GM12864 (cell line): ENCODE results near the gene TBRG4.

Experiments
- DNase-seq: peaks from one replicate; pipeline ENCODE4 v3.0.0-alpha.2; 2011; ENCODE audit warnings: low read depth
- H3K4me3 ChIP-seq: 2 replicates; pipeline ENCODE4 v1.5.1; 2011; ENCODE audit warnings: mild to moderate bottlenecking, low read depth, low read length, control low read depth
- TF ChIP-seq, protein P1 (sequence below): IDR thresholded peaks from 2 replicates; pipeline ENCODE4 v1.5.1; 2011; ENCODE audit warnings: low read depth, mild to moderate bottlenecking, moderate library complexity, low read length, control low read depth, inconsistent platforms; ENCODE audit errors: missing control alignments

Gene TBRG4

GRCh38 chr7:45145881-45146280 is 34.4 kb upstream of the TBRG4 start:
- no peak for DNase-seq
- TF ChIP-seq, protein P1, sequence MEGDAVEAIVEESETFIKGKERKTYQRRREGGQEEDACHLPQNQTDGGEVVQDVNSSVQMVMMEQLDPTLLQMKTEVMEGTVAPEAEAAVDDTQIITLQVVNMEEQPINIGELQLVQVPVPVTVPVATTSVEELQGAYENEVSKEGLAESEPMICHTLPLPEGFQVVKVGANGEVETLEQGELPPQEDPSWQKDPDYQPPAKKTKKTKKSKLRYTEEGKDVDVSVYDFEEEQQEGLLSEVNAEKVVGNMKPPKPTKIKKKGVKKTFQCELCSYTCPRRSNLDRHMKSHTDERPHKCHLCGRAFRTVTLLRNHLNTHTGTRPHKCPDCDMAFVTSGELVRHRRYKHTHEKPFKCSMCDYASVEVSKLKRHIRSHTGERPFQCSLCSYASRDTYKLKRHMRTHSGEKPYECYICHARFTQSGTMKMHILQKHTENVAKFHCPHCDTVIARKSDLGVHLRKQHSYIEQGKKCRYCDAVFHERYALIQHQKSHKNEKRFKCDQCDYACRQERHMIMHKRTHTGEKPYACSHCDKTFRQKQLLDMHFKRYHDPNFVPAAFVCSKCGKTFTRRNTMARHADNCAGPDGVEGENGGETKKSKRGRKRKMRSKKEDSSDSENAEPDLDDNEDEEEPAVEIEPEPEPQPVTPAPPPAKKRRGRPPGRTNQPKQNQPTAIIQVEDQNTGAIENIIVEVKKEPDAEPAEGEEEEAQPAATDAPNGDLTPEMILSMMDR = no peak
- no peak overlapping the region for H3K4me3 ChIP-seq

GRCh38 chr7:45143616-45144015 is 32.1 kb upstream of the TBRG4 start:
- no peak overlapping the region for H3K4me3 ChIP-seq
- TF ChIP-seq, protein P1 = no peak
- DNase-seq = no peak

DNA sequence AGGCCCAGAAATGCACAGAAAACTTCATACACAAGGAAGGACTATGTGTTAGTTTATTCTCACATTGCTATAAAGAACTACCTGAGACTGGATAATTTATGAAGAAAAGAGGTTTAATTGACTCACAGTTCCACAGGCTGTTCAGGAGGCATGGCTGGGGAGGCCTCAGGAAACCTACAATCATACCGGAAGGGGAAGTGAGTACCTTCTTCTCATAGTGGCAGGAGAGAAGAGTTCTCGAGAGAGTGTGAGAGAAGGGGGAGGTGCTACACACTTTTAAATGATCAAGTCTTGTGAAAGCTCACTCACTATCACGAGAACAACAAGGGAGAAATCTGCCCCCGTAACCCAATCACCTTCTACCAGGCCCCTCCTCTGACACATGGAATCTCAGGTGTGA is 29.3 kb upstream of the TBRG4 start:
- H3K4me3 ChIP-seq = peak overlapping the region; percentile 22
- peak; percentile 33 for DNase-seq
- TF ChIP-seq, protein P1 = no peak

DNA sequence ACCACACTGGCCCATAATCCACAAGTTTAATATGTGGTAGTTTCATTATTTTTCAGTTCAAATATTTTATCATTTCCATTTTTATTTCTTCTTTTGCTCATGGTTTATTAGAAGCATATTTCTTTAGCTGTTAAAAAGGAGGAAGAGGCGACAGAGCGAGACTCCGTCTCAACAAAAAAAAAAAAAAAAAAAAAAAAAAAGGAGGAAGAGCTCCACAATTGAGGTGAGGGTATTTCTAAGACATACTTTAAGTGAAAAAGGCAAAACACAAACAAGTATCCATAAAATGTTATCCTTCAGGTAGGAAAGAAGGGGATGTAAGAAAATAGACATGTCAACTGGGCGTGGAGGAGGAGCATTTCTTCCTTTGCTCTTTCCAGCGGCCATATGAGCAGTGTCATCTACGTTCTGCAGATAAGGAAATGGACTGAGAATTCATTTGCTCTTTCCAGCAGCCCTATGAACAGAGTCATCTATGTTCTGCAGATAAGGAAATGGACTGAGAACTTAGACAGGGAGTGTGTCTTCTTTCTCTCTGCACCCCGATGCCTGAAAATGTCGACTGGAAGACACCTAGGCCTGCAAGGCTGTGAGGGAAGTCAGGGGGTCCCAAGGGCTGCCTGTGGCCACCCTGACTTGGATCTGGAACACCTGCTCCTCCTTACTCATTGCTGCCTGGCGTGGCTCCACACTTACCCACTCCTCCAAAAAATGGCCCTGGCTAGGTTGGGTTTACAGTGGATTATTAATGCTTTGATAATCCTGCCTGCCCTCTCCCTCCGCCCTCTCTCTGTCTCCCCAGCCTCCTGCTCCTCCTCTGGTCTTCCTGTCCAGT is 27.2 kb upstream of the TBRG4 start:
- DNase-seq = no peak
- TF ChIP-seq, protein P1 = no peak
- H3K4me3 ChIP-seq = no peak overlapping the region

GRCh38 chr7:45136106-45137060 is 24.9 kb upstream of the TBRG4 start:
- DNase-seq = peak; percentile 58
- TF ChIP-seq, protein P1 = peak; percentile 86
- no peak overlapping the region for H3K4me3 ChIP-seq

DNA sequence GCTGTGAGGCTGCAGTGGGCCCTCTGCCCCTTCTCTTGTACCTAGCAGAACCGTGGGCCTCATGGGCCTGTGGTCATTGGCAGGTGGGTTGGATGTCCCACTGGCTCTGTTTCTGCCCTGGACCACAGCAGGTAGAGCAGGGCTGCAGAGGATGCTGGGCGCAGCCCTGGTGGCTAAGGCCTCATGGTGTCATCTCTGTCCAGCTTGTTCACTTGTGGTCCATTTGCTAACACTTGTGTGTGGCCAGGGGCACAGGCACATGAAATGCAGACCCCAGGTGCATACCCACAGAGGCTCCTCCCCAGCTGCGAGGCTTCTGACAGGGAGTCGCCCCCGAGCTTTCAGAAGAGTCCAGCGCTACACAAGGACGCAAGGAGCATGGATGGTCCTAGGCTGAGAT is 22.4 kb upstream of the TBRG4 start:
- DNase-seq = no peak
- TF ChIP-seq, protein P1 = no peak

More for the DNA sequence above, 22.4 kb upstream of the TBRG4 start:
- no peak overlapping the region for H3K4me3 ChIP-seq
